Right lobe of liver (tissue), 6 donors: ENCODE data around the gene FAM13B. TPM values are rescaled to one million over a fixed set of nuclear protein-coding genes. Genes with fewer than 3 reads are reported as not detected.

Experiments used
- ATAC-seq, 4 donors: fragments of 200-7000 bp; cut with Tn5 transposase; one replicate each; pipeline ENCODE4 v1.9.1; 2020; ENCODE audit warnings: mild to moderate bottlenecking in 4 of 4, moderate library complexity in 4 of 4
- DNase-seq, 3 donors: peaks; one replicate each; pipeline ENCODE4 v3.0.0-alpha.2; 2020
- H3K27ac ChIP-seq, 3 donors: fragments of 200-600 bp; one replicate each; pipeline ENCODE4 v1.8.0; 2022
- H3K27me3 ChIP-seq, 2 donors: fragments of 200-600 bp; one replicate each; pipeline ENCODE4 v1.8.0; 2022
- H3K36me3 ChIP-seq, 4 donors: fragments of 200-600 bp; sonication (generic) in 1 of 4; one replicate each; pipeline versions ENCODE4 v1.5.1 to v1.8.0; 2017 to 2022; ENCODE audit warnings: control low read depth in 1 of 4
- H3K4me1 ChIP-seq, 4 donors: fragments of 200-600 bp; sonication (generic) in 1 of 4; one replicate each; pipeline versions ENCODE4 v1.5.1 to v1.8.0; 2017 to 2022; ENCODE audit warnings: control low read depth in 1 of 4
- H3K4me3 ChIP-seq, 3 donors: fragments of 200-600 bp; one replicate each; pipeline ENCODE4 v1.8.0; 2022
- H3K9me3 ChIP-seq, 4 donors: fragments of 200-600 bp; sonication (generic) in 1 of 4; one replicate each; pipeline versions ENCODE4 v1.5.1 to v1.8.0; 2017 to 2022; ENCODE audit warnings: control low read depth in 1 of 4
- POLR2A ChIP-seq: fragments of 450-650 bp; IDR thresholded peaks from one replicate; pipeline ENCODE4 v1.6.1; 2017; ENCODE audit warnings: antibody characterized with exemption, mild to moderate bottlenecking
- WGBS: methylation state at CpG from one replicate; pipeline ENCODE4 v1.1.6; 2018; ENCODE audit warnings: low coverage, low lambda C conversion rate; ENCODE audit not compliant: insufficient coverage; ENCODE audit errors: missing lambda C conversion rate; 5-methylcytosine and 5-hydroxymethylcytosine counted together
- intact Hi-C, 2 donors: fragments of 100-400 bp; cut with DNase I; formaldehyde crosslinking; loops; one replicate each; pipeline versions ENCODE4 v1.11.2 to v1.14.1; 2022
- total RNA-seq, 6 experiments: library from RNA; depleted of rRNA in 2 of 6; stranded (reverse); fragments of >200 nt in 2 of 6; fragmentation: NEBNext Ultra II Directional in 3 of 6; extraction: Animal tissue kit (Norgen Biotek cat#: 25700) in 3 of 6; gene quantifications; one replicate each; pipeline versions ENCODE4 v1.1.0 to v1.2.4, GENCODE V29; 2016 to 2023
- TF ChIP-seq, protein P1 (sequence below), 4 donors: fragments of 200-600 bp in 3 of 4; fragments of 450-650 bp in 1 of 4; IDR thresholded peaks; one replicate each; pipeline versions ENCODE4 v1.5.1 to v1.8.0; 2016 to 2022; ENCODE audit warnings: antibody characterized with exemption in 4 of 4, mild to moderate bottlenecking in 2 of 4
- donor health status: DM: no; HTN: yes; CAD: no.
- donor health status: DM: no; HTN: no; CAD: no.
- donor health status: DM: no; HTN: no; CAD: no.
- donor health status: DM: no; HTN: yes; CAD: no.
- donor health status: DM: no; HTN: yes; CAD: no.

Gene FAM13B
- total RNA-seq, 6 experiments from 2014 or later: 6.0 to 12.4 (median 6.5) TPM

DNA sequence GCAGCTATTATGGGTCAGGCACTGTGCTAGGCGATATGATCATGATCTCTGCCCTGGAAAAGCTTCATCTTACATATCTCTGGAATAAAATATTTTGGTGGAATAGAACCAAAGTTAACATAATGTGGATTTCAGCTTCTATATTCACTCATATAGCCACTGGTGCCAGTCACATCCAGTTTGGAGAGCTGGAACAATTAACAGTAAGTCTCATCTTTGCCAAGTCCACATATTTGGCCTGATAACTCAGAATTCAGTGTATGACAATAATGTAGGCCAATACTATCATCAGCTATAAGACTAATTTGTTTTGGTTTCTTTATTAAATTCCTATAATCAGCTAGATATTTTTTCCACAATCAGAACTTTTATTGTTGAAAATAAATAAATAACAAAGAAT lies 5.9 kb upstream of the FAM13B start:
- Histone ChIP-seq H3K4me1 (peaks cover 0 to 2% (median 0%) of the 10 kb centered on the region in 4 donors), H3K36me3 (no peaks in the 10 kb centered on the region), H3K27me3 (no peaks in the 10 kb centered on the region), H3K27ac (no peak overlapping the region), H3K4me3 (no peak overlapping the region), H3K9me3 (no peaks in the 10 kb centered on the region)
- WGBS: 75% methylated on average over 1 of the region's 1 CpG
- TF ChIP-seq POLR2A: no peak
- TF ChIP-seq, protein P1, sequence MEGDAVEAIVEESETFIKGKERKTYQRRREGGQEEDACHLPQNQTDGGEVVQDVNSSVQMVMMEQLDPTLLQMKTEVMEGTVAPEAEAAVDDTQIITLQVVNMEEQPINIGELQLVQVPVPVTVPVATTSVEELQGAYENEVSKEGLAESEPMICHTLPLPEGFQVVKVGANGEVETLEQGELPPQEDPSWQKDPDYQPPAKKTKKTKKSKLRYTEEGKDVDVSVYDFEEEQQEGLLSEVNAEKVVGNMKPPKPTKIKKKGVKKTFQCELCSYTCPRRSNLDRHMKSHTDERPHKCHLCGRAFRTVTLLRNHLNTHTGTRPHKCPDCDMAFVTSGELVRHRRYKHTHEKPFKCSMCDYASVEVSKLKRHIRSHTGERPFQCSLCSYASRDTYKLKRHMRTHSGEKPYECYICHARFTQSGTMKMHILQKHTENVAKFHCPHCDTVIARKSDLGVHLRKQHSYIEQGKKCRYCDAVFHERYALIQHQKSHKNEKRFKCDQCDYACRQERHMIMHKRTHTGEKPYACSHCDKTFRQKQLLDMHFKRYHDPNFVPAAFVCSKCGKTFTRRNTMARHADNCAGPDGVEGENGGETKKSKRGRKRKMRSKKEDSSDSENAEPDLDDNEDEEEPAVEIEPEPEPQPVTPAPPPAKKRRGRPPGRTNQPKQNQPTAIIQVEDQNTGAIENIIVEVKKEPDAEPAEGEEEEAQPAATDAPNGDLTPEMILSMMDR (IDR thresholded peaks at IDR 0.05): no peak
- DNase-seq: no peak
- intact Hi-C loops: no loop called here
- no peak for ATAC-seq

DNA sequence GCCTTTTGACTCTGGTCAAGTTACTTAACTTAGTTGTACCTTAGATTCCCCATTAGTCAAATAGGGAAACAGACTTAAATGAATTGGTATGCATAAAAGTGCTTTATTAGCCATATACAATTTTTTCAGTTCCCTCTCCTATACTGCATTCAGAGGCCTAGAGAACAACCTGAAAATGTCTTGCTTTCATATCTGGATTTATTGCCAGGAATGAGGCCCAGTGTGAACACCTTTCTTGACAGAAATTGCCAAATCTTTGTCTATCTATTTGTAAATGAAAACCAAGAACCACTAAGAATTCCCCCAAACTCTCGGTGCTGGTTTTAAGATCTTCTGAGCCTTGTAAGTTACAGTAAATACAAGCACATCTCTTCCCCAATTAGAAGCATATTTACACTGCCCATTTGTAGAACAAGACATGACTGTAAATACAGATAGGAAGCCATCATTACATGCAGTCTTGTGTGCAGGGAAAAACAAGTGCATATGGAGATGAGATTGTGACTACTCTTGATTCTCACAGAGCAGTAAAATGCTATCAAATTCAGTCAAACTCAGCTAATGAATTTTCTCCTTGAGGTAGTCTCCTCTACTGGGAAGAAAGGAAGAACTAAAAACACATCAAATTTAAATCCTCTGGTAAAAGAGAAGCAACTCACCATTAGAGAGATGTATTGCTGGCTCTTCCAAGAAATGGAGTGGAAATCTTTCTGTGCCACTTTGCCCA lies 5.2 kb upstream of the FAM13B start:
- ATAC-seq: no peak
- Histone ChIP-seq H3K4me1 (peaks cover 0 to 5% (median 0%) of the 10 kb centered on the region in 4 donors), H3K27ac (no peak overlapping the region), H3K27me3 (no peaks in the 10 kb centered on the region), H3K36me3 (no peaks in the 10 kb centered on the region), H3K9me3 (no peaks in the 10 kb centered on the region), H3K4me3 (no peak overlapping the region)
- intact Hi-C loops: no loop called here
- no peak for DNase-seq
- 57% methylated on average over 1 of the region's 1 CpG for WGBS
- TF ChIP-seq POLR2A: no peak
- TF ChIP-seq, protein P1 (IDR thresholded peaks at IDR 0.05): no peak

DNA sequence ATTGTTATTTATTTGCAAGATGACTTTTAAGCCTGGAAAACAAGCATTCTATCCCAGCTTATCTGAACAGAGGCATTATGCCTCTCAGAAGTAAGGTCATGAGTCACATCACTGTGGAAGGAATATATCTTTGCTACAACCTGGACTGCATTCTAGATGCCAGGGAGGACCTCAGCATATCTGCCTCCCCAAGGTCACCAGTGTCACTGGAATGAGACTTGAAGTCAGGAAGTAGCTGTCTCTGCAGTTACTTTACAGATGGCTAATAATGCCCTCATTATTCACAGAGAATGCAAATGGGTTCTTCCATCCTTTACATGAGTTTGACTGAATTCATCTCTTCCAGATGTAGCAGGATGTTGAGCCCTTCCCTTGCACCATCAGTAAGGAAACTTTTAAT lies 4.4 kb upstream of the FAM13B start:
- no peak overlapping the region for H3K27ac ChIP-seq
- H3K36me3 ChIP-seq: no peaks in the 10 kb centered on the region
- H3K4me3 ChIP-seq: no peak overlapping the region
- no peak for TF ChIP-seq POLR2A
- TF ChIP-seq, protein P1 (IDR thresholded peaks at IDR 0.05): no peak
- DNase-seq: no peak
- no peaks in the 10 kb centered on the region for H3K27me3 ChIP-seq
- no peak for ATAC-seq
- peaks cover 0 to 5% (median 0%) of the 10 kb centered on the region in 4 donors for H3K4me1 ChIP-seq
- intact Hi-C loops: no loop called here
- H3K9me3 ChIP-seq: no peaks in the 10 kb centered on the region

DNA sequence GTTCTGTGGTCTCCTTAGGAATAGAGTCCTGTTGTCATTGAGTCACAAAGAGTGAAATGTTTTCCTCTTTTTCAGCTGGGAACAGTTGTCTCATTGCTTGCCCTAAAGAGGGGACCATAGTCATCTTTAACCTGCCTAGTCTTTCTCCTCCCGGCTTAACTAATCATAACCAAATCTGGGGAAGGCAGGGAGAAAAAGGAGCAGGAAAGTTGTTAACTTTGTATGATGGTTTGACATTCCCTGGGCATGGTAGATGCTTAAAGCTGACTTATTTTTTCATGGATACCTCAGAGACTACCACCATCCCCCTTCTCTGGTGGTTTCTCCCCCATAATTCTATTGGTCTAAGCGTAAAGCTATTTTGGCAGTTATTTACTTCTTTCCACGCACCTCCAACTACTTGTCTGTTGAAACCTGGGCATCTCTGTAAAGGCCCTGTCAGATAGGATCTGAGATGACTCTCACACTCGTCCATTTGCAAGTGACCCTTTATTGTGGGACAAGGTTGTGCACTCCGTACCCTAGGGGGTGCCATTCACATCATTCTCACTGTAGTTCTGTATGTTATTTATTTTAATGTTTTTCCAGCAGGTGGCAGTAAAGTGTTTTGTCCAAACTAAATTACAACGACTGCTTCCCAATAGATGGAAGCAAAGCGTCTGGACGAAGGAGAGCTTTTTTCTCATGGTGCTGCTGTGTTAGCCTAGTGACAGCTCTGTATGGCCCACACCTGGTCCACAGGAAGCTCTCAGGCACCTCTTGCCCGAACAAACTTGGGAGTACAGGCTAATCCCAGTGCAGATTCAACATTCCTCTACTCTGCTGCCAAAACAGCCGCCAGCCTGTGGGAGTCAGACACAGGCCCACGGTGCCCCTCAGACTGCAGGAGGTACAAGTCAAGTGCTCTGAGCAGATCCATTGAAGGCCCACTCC lies 3.0 kb upstream of the FAM13B start:
- peak in 2 of 3 donors; percentile 32 to 62 for DNase-seq
- H3K4me1 ChIP-seq: peaks cover 0 to 16% (median 6%) of the 10 kb centered on the region in 4 donors
- TF ChIP-seq POLR2A: no peak
- TF ChIP-seq, protein P1 (IDR thresholded peaks at IDR 0.05): peak; percentile 75 to 92 (median 86)
- H3K27me3 ChIP-seq: no peaks in the 10 kb centered on the region
- no peaks in the 10 kb centered on the region for H3K36me3 ChIP-seq
- no peak overlapping the region for H3K27ac ChIP-seq
- H3K9me3 ChIP-seq: no peaks in the 10 kb centered on the region
- no peak overlapping the region for H3K4me3 ChIP-seq
- WGBS: 22% methylated on average over 8 of the region's 11 CpGs
- peak; percentile 67 to 78 (median 72) for ATAC-seq
- intact Hi-C loops: no loop called here
